Measurements from ENCODE around the gene PHYH. TPM values are rescaled to one million over a fixed set of nuclear protein-coding genes. Genes with fewer than 3 reads are reported as not detected.
"Not testable (repeated sequence)": the region's sequence is repeated elsewhere in the genome, so short reads cannot be mapped to it uniquely, and the experiment has no call there.

The PHYH gene
- total RNA-seq, 1 experiment from 2014 or later: 26.7 TPM

DNA sequence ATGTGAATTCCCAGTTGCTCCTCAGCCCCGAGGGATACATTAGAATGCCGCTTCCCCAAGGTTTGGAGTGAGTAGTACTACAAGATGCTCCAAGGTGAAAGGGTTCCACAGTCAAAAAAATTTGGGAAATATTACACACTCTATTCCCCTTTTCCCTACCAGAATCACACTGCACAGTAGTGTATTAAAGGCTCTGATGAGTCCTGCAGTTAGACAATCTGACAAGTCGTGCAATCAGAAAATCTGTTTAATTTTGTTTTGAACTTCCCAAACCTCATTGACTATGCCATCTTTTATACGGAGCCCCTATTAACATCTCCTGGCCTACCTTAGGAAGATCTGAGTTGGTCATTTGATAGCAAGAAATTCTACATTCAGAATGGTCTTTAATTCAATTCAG is 52.1 kb downstream of the PHYH start:
- CTCF ChIA-PET: no interaction called here
- no peaks in the 10 kb centered on the region for H3K4me1 Mint-ChIP-seq (ENCODE audit: low read depth, unreplicated experiment)
- H3K4me3 Mint-ChIP-seq (ENCODE audit: low read depth, unreplicated experiment): no peak overlapping the region
- no peak for DNase-seq
- no TSS peak for BruUV-seq (replicated peaks)
- H3K9me3 Mint-ChIP-seq (ENCODE audit: low read depth, unreplicated experiment): no peaks in the 10 kb centered on the region
- TF ChIP-seq, protein P1, sequence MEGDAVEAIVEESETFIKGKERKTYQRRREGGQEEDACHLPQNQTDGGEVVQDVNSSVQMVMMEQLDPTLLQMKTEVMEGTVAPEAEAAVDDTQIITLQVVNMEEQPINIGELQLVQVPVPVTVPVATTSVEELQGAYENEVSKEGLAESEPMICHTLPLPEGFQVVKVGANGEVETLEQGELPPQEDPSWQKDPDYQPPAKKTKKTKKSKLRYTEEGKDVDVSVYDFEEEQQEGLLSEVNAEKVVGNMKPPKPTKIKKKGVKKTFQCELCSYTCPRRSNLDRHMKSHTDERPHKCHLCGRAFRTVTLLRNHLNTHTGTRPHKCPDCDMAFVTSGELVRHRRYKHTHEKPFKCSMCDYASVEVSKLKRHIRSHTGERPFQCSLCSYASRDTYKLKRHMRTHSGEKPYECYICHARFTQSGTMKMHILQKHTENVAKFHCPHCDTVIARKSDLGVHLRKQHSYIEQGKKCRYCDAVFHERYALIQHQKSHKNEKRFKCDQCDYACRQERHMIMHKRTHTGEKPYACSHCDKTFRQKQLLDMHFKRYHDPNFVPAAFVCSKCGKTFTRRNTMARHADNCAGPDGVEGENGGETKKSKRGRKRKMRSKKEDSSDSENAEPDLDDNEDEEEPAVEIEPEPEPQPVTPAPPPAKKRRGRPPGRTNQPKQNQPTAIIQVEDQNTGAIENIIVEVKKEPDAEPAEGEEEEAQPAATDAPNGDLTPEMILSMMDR (IDR thresholded peaks at IDR 0.05; ENCODE audit: unreplicated experiment): no peak
- H3K36me3 Mint-ChIP-seq (ENCODE audit: insufficient read depth, unreplicated experiment): no peaks in the 10 kb centered on the region
- no peaks in the 10 kb centered on the region for H3K27me3 Mint-ChIP-seq (ENCODE audit: unreplicated experiment)
- no peak overlapping the region for H3K27ac Mint-ChIP-seq (ENCODE audit: unreplicated experiment)
- intact Hi-C loops (cut with micrococcal nuclease; ENCODE audit: unreplicated experiment): no loop called here

DNA sequence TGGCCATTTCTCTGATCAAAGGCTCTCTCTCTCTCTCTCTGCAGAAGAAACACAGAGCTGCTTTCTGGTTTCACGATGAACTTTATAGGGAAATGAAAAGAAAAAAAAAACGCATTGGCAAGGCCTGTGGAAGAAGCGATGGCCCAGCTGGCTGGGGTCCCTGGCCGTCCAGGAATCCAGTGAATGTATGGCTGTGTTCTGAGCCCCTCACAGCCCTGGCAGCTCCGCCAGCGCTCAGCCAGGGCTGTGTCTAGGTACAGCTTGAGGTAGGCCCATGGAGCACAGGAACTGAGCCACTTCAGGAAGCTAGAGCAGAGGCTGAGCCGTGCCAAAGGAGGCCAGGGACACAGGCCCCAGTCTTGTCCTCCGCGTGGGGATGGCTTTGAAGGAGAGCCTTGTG is 52.6 kb downstream of the PHYH start:
- DNase-seq: no peak
- Mint-ChIP-seq H3K27me3 (ENCODE audit: unreplicated experiment) (no peaks in the 10 kb centered on the region), H3K27ac (ENCODE audit: unreplicated experiment) (no peak overlapping the region), H3K4me3 (ENCODE audit: low read depth, unreplicated experiment) (no peak overlapping the region), H3K36me3 (ENCODE audit: insufficient read depth, unreplicated experiment) (no peaks in the 10 kb centered on the region), H3K4me1 (ENCODE audit: low read depth, unreplicated experiment) (no peaks in the 10 kb centered on the region), H3K9me3 (ENCODE audit: low read depth, unreplicated experiment) (no peaks in the 10 kb centered on the region)
- TF ChIP-seq, protein P1 (IDR thresholded peaks at IDR 0.05; ENCODE audit: unreplicated experiment): no peak
- CTCF ChIA-PET: no interaction called here
- intact Hi-C loops (cut with micrococcal nuclease; ENCODE audit: unreplicated experiment): no loop called here
- no TSS peak for BruUV-seq (replicated peaks)

DNA sequence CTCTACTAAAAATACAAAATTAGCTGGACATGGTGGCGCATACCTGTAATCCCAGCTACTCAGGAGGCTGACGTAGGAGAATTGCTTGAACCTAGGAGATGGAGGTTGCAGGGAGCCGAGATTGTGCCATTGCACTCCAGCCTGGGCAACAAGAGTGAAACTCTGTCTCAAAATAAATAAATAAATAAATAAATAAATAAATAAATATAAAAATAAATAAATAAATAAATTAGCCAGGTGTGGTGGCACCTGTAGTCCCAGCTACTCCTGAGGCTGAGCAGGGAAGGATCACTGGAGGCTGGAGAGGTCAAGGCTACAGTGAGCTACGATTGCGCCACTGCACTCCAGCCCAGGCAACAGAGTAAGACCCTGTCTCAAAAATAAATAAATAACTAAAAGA is 57.6 kb downstream of the PHYH start:
- H3K4me1 Mint-ChIP-seq (ENCODE audit: low read depth, unreplicated experiment); intact Hi-C loops (cut with micrococcal nuclease; ENCODE audit: unreplicated experiment); BruUV-seq (replicated peaks); H3K9me3 Mint-ChIP-seq (ENCODE audit: low read depth, unreplicated experiment); H3K36me3 Mint-ChIP-seq (ENCODE audit: insufficient read depth, unreplicated experiment); H3K4me3 Mint-ChIP-seq (ENCODE audit: low read depth, unreplicated experiment); H3K27me3 Mint-ChIP-seq (ENCODE audit: unreplicated experiment); DNase-seq; H3K27ac Mint-ChIP-seq (ENCODE audit: unreplicated experiment): not testable (repeated sequence)
- CTCF ChIA-PET: interaction anchor here (0.6 kb wide), 1 partner anchor 60 kb away, joined by 3 read pairs; no protein-coding TSS in a partner anchor

DNA sequence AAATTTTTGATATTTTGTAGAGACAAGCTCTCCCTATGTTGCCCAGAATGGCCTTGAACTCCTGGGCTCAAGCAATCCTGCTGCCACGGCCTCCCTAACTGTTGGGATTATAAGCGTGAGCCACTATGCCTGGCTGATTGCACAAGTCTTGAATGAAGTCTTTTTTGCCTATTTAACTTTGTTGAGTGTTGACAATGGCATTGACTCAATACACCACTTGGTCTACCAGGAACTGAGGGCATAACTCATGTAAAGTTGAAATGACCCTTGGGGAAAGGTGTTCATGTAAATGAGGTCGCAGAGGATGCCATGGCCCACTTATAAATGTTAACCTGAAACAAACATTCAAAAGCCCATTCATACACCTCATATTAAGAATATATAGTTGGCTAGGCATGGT is 58.3 kb downstream of the PHYH start:
- CTCF ChIA-PET: no interaction called here
- DNase-seq: no peak
- Mint-ChIP-seq H3K27me3 (ENCODE audit: unreplicated experiment) (no peaks in the 10 kb centered on the region), H3K4me3 (ENCODE audit: low read depth, unreplicated experiment) (no peak overlapping the region), H3K27ac (ENCODE audit: unreplicated experiment) (no peak overlapping the region), H3K36me3 (ENCODE audit: insufficient read depth, unreplicated experiment) (no peaks in the 10 kb centered on the region), H3K9me3 (ENCODE audit: low read depth, unreplicated experiment) (no peaks in the 10 kb centered on the region), H3K4me1 (ENCODE audit: low read depth, unreplicated experiment) (no peaks in the 10 kb centered on the region)
- BruUV-seq (replicated peaks): no TSS peak
- intact Hi-C loops (cut with micrococcal nuclease; ENCODE audit: unreplicated experiment): no loop called here
- TF ChIP-seq, protein P1 (IDR thresholded peaks at IDR 0.05; ENCODE audit: unreplicated experiment): no peak

DNA sequence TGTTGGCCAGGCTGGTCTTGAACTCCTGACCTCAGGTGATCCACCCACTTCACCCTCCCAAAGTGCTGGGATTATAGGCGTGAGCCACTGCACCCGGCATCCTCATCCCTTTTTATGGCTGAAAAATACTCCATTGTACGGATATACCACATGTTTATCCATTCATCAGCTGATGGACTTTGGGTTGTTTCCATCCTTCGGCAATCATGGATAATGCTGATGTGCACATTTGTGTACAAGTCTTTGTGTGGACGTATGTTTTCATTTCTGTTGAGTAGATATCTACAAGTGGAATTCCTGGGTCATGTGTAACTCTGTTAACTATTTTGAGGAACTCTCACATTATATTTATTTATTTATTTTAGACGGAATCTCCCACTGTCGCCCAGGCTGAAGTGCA is 59.9 kb downstream of the PHYH start:
- no TSS peak for BruUV-seq (replicated peaks)
- H3K4me3 Mint-ChIP-seq (ENCODE audit: low read depth, unreplicated experiment): no peak overlapping the region
- H3K36me3 Mint-ChIP-seq (ENCODE audit: insufficient read depth, unreplicated experiment): no peaks in the 10 kb centered on the region
- H3K27me3 Mint-ChIP-seq (ENCODE audit: unreplicated experiment): no peaks in the 10 kb centered on the region
- no peak for DNase-seq
- H3K9me3 Mint-ChIP-seq (ENCODE audit: low read depth, unreplicated experiment): no peaks in the 10 kb centered on the region
- no peak overlapping the region for H3K27ac Mint-ChIP-seq (ENCODE audit: unreplicated experiment)
- intact Hi-C loops (cut with micrococcal nuclease; ENCODE audit: unreplicated experiment): no loop called here
- CTCF ChIA-PET: no interaction called here
- no peaks in the 10 kb centered on the region for H3K4me1 Mint-ChIP-seq (ENCODE audit: low read depth, unreplicated experiment)
- TF ChIP-seq, protein P1 (IDR thresholded peaks at IDR 0.05; ENCODE audit: unreplicated experiment): no peak

Data from Calu3 (cell line).